Measurements from ENCODE around the gene SCN8A.

DNA sequence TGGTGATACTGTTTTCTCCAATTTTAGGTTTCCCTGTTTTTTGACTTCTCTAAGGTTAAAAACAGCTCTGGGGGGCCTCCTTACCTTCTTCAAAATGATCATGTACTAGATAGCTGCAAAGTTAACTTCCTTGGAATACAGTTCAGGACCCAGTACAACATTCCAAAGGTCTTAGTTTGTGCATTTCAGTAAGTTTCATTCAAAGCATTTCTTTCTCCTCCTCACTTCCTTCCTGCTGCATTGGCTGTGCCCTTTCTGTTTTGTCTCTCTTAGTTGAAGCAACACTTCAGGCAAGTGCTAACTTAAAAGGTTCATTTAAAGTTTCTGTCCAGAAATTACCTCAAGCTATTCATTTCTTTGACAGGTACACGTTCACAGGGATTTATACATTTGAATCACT, 95.7 kb downstream of the SCN8A start:
- TF ChIP-seq, protein P1, sequence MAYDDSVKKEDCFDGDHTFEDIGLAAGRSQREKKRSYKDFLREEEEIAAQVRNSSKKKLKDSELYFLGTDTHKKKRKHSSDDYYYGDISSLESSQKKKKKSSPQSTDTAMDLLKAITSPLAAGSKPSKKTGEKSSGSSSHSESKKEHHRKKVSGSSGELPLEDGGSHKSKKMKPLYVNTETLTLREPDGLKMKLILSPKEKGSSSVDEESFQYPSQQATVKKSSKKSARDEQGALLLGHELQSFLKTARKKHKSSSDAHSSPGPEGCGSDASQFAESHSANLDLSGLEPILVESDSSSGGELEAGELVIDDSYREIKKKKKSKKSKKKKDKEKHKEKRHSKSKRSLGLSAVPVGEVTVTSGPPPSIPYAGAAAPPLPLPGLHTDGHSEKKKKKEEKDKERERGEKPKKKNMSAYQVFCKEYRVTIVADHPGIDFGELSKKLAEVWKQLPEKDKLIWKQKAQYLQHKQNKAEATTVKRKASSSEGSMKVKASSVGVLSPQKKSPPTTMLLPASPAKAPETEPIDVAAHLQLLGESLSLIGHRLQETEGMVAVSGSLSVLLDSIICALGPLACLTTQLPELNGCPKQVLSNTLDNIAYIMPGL (CRISPR knock-in tag; IDR thresholded peaks at IDR 0.05; ENCODE audit: borderline replicate concordance) = no peak
- TF ChIP-seq POLR2A (IDR thresholded peaks at IDR 0.05; ENCODE audit: low read length) (no peak), CEBPB (IDR thresholded peaks at IDR 0.05) (no peak), PHF8 (IDR thresholded peaks at IDR 0.05; ENCODE audit: borderline replicate concordance, low read depth) (no peak), TP53 (CRISPR knock-in tag; IDR thresholded peaks at IDR 0.05) (no peak), MAFK (IDR thresholded peaks at IDR 0.05; ENCODE audit: partially characterized antibody) (no peak), CHD2 (IDR thresholded peaks at IDR 0.05; ENCODE audit: low read length, partially characterized antibody) (no peak), FOSL2 (IDR thresholded peaks at IDR 0.05) (no peak), FOSL2 (CRISPR knock-in tag; IDR thresholded peaks at IDR 0.05) (no peak)
- TF ChIP-seq, protein P2, sequence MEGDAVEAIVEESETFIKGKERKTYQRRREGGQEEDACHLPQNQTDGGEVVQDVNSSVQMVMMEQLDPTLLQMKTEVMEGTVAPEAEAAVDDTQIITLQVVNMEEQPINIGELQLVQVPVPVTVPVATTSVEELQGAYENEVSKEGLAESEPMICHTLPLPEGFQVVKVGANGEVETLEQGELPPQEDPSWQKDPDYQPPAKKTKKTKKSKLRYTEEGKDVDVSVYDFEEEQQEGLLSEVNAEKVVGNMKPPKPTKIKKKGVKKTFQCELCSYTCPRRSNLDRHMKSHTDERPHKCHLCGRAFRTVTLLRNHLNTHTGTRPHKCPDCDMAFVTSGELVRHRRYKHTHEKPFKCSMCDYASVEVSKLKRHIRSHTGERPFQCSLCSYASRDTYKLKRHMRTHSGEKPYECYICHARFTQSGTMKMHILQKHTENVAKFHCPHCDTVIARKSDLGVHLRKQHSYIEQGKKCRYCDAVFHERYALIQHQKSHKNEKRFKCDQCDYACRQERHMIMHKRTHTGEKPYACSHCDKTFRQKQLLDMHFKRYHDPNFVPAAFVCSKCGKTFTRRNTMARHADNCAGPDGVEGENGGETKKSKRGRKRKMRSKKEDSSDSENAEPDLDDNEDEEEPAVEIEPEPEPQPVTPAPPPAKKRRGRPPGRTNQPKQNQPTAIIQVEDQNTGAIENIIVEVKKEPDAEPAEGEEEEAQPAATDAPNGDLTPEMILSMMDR (IDR thresholded peaks at IDR 0.05) = no peak
- TF ChIP-seq, protein P3, sequence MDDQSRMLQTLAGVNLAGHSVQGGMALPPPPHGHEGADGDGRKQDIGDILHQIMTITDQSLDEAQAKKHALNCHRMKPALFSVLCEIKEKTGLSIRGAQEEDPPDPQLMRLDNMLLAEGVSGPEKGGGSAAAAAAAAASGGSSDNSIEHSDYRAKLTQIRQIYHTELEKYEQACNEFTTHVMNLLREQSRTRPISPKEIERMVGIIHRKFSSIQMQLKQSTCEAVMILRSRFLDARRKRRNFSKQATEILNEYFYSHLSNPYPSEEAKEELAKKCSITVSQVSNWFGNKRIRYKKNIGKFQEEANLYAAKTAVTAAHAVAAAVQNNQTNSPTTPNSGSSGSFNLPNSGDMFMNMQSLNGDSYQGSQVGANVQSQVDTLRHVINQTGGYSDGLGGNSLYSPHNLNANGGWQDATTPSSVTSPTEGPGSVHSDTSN (IDR thresholded peaks at IDR 0.05) = no peak
- TF ChIP-seq, protein P4, sequence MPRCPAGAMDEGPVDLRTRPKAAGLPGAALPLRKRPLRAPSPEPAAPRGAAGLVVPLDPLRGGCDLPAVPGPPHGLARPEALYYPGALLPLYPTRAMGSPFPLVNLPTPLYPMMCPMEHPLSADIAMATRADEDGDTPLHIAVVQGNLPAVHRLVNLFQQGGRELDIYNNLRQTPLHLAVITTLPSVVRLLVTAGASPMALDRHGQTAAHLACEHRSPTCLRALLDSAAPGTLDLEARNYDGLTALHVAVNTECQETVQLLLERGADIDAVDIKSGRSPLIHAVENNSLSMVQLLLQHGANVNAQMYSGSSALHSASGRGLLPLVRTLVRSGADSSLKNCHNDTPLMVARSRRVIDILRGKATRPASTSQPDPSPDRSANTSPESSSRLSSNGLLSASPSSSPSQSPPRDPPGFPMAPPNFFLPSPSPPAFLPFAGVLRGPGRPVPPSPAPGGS (IDR thresholded peaks at IDR 0.05) = no peak
- TF ChIP-seq, protein P5, sequence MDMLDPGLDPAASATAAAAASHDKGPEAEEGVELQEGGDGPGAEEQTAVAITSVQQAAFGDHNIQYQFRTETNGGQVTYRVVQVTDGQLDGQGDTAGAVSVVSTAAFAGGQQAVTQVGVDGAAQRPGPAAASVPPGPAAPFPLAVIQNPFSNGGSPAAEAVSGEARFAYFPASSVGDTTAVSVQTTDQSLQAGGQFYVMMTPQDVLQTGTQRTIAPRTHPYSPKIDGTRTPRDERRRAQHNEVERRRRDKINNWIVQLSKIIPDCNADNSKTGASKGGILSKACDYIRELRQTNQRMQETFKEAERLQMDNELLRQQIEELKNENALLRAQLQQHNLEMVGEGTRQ (IDR thresholded peaks at IDR 0.05) = no peak

Data from A549 (cell line).